GM12874 (cell line): ENCODE measurements around the gene PTPRT.

Experiments used
- CTCF ChIP-seq: IDR thresholded peaks from 2 replicates; pipeline ENCODE4 v1.5.1; 2011; ENCODE audit warnings: low read depth, mild to moderate bottlenecking, control low read depth, low read length, moderate library complexity; ENCODE audit not compliant: insufficient read depth

The PTPRT gene

GRCh38 chr20:42656130-42656529, 533.6 kb downstream of the PTPRT start:
- TF ChIP-seq CTCF = no peak

GRCh38 chr20:42652266-42652665, 537.4 kb downstream of the PTPRT start:
- no peak for TF ChIP-seq CTCF

- no peak for TF ChIP-seq CTCF
Observed at GRCh38 chr20:42650191-42650746, 539.4 kb downstream of the PTPRT start.

- TF ChIP-seq CTCF = no peak
Observed at GRCh38 chr20:42649748-42650147, 540.0 kb downstream of the PTPRT start.

- TF ChIP-seq CTCF = no peak
Observed at GRCh38 chr20:42646250-42646649, 543.5 kb downstream of the PTPRT start.

GRCh38 chr20:42641886-42642285, 547.8 kb downstream of the PTPRT start:
- TF ChIP-seq CTCF = no peak

GRCh38 chr20:42639140-42639539, 550.6 kb downstream of the PTPRT start:
- no peak for TF ChIP-seq CTCF
